Tibial nerve (tissue), 3 donors: Measurements from ENCODE around the gene CNGA1.

Source experiments
- POLR2A ChIP-seq, 2 donors: fragments of 450-650 bp; IDR thresholded peaks; one replicate each; pipeline ENCODE4 v1.6.1; 2017; ENCODE audit warnings: antibody characterized with exemption in 2 of 2, mild to moderate bottlenecking in 2 of 2, moderate library complexity in 2 of 2
- TF ChIP-seq, protein P1 (sequence below), 5 experiments: fragments of 200-600 bp in 3 of 5; fragments of 450-650 bp in 2 of 5; sonication (generic) in 3 of 5; IDR thresholded peaks; one replicate each; pipeline ENCODE4 v1.5.1; 2016 to 2019; ENCODE audit warnings: antibody characterized with exemption in 5 of 5, mild to moderate bottlenecking in 3 of 5, moderate library complexity in 2 of 5

DNA sequence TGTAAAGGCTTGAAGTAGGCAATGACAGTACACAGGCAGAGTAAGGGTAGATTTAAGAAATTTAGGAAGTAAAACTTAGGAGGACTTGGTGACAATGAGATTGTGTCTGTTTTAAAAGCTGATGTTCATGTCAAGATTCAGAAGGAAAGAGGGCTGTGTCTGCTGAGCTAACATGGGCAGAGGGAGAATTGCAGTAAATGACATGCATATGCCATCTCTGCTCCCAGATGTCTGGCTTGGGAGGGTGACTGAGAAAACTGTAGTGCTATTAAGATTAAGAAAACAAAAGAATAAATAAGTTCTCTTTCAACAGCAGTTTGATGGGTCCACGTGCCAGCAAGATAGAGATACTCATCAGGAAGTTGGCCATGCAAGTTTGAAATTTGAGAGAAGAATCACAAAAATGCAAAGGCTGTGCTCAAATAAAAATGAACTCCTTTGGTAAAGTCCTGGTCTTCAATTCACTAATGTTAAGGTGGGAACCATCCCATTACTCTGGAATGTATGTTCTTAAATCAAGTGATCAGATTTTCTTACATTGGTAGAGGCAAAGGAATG lies 109.3 kb downstream of the CNGA1 start:
- no peak for TF ChIP-seq POLR2A (IDR thresholded peaks at IDR 0.05)
- TF ChIP-seq, protein P1, sequence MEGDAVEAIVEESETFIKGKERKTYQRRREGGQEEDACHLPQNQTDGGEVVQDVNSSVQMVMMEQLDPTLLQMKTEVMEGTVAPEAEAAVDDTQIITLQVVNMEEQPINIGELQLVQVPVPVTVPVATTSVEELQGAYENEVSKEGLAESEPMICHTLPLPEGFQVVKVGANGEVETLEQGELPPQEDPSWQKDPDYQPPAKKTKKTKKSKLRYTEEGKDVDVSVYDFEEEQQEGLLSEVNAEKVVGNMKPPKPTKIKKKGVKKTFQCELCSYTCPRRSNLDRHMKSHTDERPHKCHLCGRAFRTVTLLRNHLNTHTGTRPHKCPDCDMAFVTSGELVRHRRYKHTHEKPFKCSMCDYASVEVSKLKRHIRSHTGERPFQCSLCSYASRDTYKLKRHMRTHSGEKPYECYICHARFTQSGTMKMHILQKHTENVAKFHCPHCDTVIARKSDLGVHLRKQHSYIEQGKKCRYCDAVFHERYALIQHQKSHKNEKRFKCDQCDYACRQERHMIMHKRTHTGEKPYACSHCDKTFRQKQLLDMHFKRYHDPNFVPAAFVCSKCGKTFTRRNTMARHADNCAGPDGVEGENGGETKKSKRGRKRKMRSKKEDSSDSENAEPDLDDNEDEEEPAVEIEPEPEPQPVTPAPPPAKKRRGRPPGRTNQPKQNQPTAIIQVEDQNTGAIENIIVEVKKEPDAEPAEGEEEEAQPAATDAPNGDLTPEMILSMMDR (IDR thresholded peaks at IDR 0.05) = no peak
